ENCODE results near the gene DNER.
"Not testable (repeated sequence)": the region's sequence is repeated elsewhere in the genome, so short reads cannot be mapped to it uniquely, and the experiment has no call there.

The DNER gene, protein sequence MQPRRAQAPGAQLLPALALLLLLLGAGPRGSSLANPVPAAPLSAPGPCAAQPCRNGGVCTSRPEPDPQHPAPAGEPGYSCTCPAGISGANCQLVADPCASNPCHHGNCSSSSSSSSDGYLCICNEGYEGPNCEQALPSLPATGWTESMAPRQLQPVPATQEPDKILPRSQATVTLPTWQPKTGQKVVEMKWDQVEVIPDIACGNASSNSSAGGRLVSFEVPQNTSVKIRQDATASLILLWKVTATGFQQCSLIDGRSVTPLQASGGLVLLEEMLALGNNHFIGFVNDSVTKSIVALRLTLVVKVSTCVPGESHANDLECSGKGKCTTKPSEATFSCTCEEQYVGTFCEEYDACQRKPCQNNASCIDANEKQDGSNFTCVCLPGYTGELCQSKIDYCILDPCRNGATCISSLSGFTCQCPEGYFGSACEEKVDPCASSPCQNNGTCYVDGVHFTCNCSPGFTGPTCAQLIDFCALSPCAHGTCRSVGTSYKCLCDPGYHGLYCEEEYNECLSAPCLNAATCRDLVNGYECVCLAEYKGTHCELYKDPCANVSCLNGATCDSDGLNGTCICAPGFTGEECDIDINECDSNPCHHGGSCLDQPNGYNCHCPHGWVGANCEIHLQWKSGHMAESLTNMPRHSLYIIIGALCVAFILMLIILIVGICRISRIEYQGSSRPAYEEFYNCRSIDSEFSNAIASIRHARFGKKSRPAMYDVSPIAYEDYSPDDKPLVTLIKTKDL
- long read RNA-seq, result 0 reads

DNA sequence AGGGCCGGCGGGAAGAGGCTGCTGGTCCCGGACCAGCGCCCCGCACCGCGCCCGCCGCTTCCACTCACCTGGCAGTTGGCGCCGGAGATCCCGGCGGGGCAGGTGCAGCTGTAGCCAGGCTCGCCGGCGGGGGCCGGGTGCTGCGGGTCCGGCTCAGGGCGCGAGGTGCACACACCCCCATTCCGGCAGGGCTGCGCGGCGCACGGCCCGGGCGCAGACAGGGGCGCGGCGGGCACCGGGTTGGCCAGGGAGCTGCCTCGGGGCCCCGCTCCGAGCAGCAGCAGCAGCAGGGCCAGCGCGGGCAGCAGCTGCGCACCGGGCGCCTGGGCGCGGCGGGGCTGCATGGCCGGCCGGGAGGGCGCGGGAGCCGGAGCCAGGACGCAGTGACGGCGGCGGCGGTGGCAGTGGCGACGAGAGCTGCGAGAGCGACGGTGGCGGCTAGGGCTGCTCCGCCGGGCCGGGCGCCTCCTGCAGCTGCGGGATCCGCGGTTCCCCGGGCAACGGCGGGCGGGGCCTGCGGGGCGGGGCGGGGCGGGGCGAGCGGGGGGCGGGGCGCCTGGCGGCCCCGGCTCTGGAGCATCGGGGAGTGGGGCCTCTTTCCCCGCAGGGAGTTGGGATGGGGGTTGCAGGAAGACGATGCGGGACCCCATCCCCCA, at the start of gene DNER:
DNER (minus strand) TSS at position 476 of the 656 bp plus-strand sequence; CDS start at position 344, 132 bp downstream.
- peak in 1 of 2 experiments; percentile 32 for DNase-seq (ENCODE audit: low read depth in 1 of 2, low spot score in 1 of 2)
- TF ChIP-seq, protein P1, sequence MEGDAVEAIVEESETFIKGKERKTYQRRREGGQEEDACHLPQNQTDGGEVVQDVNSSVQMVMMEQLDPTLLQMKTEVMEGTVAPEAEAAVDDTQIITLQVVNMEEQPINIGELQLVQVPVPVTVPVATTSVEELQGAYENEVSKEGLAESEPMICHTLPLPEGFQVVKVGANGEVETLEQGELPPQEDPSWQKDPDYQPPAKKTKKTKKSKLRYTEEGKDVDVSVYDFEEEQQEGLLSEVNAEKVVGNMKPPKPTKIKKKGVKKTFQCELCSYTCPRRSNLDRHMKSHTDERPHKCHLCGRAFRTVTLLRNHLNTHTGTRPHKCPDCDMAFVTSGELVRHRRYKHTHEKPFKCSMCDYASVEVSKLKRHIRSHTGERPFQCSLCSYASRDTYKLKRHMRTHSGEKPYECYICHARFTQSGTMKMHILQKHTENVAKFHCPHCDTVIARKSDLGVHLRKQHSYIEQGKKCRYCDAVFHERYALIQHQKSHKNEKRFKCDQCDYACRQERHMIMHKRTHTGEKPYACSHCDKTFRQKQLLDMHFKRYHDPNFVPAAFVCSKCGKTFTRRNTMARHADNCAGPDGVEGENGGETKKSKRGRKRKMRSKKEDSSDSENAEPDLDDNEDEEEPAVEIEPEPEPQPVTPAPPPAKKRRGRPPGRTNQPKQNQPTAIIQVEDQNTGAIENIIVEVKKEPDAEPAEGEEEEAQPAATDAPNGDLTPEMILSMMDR (IDR thresholded peaks at IDR 0.05; ENCODE audit: insufficient read depth, low read length), result no peak
- TF ChIP-seq GABPA (IDR thresholded peaks at IDR 0.05; ENCODE audit: low read depth) (no peak), SPI1 (IDR thresholded peaks at IDR 0.05; ENCODE audit: borderline replicate concordance, low read depth) (no peak), POLR2AphosphoS5 (IDR thresholded peaks at IDR 0.05; ENCODE audit: low read depth) (no peak)
- TF ChIP-seq, protein P2, sequence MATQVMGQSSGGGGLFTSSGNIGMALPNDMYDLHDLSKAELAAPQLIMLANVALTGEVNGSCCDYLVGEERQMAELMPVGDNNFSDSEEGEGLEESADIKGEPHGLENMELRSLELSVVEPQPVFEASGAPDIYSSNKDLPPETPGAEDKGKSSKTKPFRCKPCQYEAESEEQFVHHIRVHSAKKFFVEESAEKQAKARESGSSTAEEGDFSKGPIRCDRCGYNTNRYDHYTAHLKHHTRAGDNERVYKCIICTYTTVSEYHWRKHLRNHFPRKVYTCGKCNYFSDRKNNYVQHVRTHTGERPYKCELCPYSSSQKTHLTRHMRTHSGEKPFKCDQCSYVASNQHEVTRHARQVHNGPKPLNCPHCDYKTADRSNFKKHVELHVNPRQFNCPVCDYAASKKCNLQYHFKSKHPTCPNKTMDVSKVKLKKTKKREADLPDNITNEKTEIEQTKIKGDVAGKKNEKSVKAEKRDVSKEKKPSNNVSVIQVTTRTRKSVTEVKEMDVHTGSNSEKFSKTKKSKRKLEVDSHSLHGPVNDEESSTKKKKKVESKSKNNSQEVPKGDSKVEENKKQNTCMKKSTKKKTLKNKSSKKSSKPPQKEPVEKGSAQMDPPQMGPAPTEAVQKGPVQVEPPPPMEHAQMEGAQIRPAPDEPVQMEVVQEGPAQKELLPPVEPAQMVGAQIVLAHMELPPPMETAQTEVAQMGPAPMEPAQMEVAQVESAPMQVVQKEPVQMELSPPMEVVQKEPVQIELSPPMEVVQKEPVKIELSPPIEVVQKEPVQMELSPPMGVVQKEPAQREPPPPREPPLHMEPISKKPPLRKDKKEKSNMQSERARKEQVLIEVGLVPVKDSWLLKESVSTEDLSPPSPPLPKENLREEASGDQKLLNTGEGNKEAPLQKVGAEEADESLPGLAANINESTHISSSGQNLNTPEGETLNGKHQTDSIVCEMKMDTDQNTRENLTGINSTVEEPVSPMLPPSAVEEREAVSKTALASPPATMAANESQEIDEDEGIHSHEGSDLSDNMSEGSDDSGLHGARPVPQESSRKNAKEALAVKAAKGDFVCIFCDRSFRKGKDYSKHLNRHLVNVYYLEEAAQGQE (IDR thresholded peaks at IDR 0.05; ENCODE audit: insufficient replicate concordance, low read depth), result no peak
- H3K27ac ChIP-seq (replicated peaks), result no peak within 1 kb of the TSS
- H3K4me3 ChIP-seq (replicated peaks; ENCODE audit: insufficient read depth, low read length), result peak within 1 kb of the TSS; percentile 33
- H3K27me3 ChIP-seq (ENCODE audit: insufficient read depth, poor library complexity, severe bottlenecking), result peaks cover 44% of the 10 kb centered on the region

DNA sequence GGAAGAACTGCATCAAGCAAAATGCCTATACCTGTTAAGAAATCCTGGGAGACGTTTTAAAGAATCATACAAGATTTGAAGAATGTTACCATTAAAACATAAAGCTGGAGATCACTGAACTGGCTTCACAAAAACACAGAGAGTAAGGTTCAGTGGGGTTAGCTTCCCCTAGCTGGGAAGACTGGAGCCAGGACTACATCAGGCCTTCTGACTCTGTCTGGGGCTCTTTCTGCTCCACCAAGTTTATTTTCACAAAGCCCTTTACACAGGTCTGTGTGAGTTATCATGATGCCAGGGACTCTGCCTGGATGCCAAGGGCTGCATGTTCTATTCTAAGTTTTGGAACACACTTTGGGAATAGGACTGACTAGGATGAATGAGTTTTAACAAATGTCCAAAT, 47.3 kb upstream of the DNER start:
- Histone ChIP-seq H3K4me3 (replicated peaks; ENCODE audit: insufficient read depth, low read length) (no peak overlapping the region), H3K27ac (replicated peaks) (no peak overlapping the region), H3K27me3 (ENCODE audit: insufficient read depth, poor library complexity, severe bottlenecking) (no peaks in the 10 kb centered on the region)
- no peak for DNase-seq (ENCODE audit: low read depth in 1 of 2, low spot score in 1 of 2)
- TF ChIP-seq POLR2AphosphoS5 (IDR thresholded peaks at IDR 0.05; ENCODE audit: low read depth), result no peak
- TF ChIP-seq, protein P2 (IDR thresholded peaks at IDR 0.05; ENCODE audit: insufficient replicate concordance, low read depth), result no peak
- no peak for TF ChIP-seq GABPA (IDR thresholded peaks at IDR 0.05; ENCODE audit: low read depth)
- TF ChIP-seq, protein P1 (IDR thresholded peaks at IDR 0.05; ENCODE audit: insufficient read depth, low read length), result no peak
- no peak for TF ChIP-seq SPI1 (IDR thresholded peaks at IDR 0.05; ENCODE audit: borderline replicate concordance, low read depth)

DNA sequence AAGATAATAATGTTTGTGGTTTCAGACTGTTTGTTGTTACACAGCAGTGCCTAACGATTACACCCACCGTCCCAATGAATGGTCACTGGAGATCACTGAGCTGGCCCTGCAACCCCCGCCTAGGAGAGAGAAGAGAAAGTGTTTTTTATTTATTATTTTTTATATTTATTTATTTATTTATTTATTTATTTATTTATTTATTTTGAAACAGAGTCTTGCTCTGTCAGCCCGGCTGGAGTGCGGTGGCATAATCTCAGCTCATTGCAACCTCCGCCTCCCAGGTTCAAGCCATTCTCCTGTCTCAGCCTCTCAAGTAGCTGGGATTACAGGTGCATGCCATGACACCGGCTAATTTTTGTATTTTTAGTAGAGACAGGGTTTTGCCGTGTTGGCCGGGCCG, 43.1 kb upstream of the DNER start:
- not testable (repeated sequence) for H3K4me3 ChIP-seq (replicated peaks; ENCODE audit: insufficient read depth, low read length); H3K27me3 ChIP-seq (ENCODE audit: insufficient read depth, poor library complexity, severe bottlenecking); DNase-seq (ENCODE audit: low read depth in 1 of 2, low spot score in 1 of 2); H3K27ac ChIP-seq (replicated peaks)
